SW 1271 (cell line): ENCODE data around the gene CS.
A peak's percentile ranks its signal among the peaks of the same experiment; 100 is the strongest.
"Not testable (repeated sequence)": the region's sequence is repeated elsewhere in the genome, so short reads cannot be mapped to it uniquely, and the experiment has no call there.

Source experiments
- DNase-seq, 2 experiments: peaks; one replicate each; lab custom pipeline; 2025; lab: John Stamatoyannopoulos, UW

Gene CS

DNA sequence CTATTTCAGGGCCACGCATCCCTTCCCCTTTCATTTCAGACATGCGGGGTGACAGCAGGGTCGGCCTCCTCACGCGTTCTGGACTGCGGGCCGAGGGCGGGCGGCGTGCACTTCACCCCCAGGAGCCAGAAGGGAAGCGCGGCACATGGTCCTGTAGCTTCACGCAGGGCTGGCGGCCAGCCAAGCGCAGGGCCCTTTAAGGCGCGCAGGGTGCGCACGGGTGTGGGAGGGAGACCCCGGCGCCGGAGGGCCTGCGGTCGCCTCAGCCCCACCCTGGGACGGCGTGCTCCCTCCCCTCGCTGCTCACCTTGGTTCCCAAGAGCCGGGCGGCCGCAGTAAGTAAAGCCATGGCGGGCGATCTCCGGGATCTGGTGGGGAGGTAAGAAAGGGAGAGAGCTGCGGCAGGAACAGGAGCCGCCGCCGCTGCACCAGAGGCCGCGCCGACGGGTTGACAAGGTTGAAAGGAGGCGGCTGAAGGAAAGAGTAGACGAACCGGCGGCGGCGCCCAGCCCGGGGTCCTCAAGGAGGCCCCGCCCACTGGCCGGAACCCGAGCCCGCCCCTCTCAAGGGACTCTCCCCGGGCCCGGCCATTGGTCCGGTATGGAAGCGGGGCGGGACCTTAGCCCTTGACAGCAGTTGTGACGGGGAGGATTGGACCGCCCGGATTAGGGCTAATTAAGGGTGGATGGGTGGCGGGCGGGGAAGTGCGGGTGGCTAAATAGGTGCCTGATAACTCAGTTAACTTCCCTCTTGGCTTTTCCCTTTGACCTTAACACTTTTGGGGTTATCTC is at the start of gene CS:
Gene CS (minus strand): TSS at position 478 of the 791 bp plus-strand sequence. CDS start 129 bp downstream, at position 349.
- DNase-seq, result peak; percentile 97

GRCh38 chr12:56348776-56349175 is 48.6 kb upstream of the CS start:
- no peak for DNase-seq

DNA sequence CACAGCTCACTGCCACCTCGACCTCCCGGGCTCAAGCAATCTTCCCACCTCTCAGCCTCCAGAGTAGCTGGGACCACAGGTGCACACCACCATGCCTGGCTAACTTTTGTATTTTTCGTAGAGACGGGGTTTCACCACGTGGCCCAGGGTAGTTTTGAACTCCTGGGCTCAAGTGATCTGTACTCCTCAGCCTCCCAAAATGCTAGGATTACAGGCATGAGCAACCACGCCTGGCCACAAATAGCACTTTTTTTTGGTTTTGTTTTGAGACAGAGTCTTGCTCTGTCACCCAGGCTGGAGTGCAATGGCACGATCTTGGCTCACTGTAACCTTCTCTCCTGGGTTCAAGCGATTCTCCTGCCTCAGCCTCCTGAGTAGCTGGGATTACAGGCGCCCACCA is 47.1 kb upstream of the CS start:
- not testable (repeated sequence) for DNase-seq

DNA sequence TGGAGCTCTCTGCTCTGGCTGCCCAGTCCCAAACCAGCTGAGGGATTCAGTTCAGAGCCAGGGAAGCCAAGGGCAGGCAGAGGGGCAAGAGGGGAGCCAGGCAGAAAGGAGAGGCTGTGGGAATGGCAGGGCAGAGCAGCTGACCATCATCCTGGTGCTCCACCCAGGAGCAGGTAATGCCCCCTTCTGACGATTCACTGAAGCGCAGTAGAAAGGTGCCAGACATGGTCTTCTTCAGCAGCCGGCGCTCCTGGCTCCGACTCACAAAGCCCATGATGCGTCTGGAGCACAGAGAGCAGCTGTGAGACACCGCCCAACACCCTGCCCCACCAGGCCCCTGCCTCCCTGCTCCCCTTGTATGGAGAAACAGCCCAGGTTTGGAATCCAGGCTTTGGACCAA is 46.5 kb upstream of the CS start:
- DNase-seq, result no peak

GRCh38 chr12:56342290-56342689 is 42.2 kb upstream of the CS start:
- not testable (repeated sequence) for DNase-seq

GRCh38 chr12:56341616-56342015 is 41.5 kb upstream of the CS start:
- DNase-seq, result no peak

GRCh38 chr12:56339158-56339422 is 39.0 kb upstream of the CS start:
- no peak for DNase-seq

- DNase-seq, result no peak
These were observed 38.4 kb upstream of the CS start, which contains the start of gene IL23A for GRCh38 chr12:56338308-56339157. Gene IL23A, plus strand, starts transcription at chr12:56338884. Its CDS starts 161 bp downstream, at chr12:56339045.

GRCh38 chr12:56337753-56338251 is 37.7 kb upstream of the CS start:
- DNase-seq, result no peak

DNA sequence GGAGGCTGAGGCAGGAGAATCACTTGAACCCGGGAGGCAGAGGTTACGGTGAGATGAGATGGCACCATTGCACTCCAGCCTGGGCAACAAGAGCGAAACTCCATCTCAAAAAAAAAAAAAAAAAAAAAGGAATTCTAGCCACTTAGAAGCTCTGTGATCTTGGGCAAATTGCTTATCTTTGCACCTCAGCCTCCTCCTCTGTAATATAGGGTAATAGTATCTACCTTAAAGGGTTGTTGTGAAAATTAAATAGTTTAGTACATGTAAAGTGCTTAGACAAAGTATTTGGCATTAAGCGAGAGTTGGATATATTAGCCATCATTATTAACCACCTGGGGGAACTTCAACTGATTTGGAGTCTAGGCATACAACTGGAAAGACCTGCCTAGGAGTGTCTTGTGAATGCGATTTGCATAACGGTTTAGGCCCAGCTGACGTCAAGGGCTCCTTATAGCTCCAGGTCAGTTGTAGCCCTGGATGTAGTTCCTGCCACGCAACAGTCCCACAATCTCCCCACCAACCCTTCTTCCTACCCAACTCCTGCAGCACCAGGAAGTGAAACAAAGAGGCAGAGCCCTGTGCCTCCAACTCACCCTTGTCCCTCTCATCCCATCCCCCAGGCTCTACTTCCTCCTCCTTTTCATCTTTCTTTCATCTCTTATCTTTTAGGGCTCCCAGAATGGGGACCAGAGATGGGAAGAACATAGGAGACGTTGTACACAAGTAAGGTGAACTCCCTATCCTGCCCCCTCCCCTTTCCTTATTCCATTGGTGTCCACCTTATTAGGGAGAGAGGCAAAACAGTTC is 36.4 kb upstream of the CS start:
- DNase-seq, result no peak

DNA sequence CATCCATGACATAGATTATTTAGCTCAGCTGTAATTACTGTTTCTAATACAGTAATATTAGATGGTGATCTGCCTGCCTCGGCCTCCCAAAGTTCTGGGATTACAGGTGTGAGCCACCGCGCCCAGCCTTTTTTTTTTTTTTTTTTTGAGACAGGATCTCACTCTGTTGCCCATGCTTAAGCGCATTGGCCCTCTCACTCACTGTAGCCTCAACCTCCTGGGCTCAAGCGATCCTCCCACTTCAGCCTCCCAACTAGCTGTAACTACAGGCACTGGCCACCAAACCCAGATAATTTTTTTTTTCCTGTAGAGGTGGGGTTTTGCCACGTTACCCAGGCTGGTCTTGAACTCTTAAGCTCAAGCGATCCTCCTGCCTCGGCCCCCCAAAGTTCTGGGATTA is 35.4 kb upstream of the CS start:
- not testable (repeated sequence) for DNase-seq

DNA sequence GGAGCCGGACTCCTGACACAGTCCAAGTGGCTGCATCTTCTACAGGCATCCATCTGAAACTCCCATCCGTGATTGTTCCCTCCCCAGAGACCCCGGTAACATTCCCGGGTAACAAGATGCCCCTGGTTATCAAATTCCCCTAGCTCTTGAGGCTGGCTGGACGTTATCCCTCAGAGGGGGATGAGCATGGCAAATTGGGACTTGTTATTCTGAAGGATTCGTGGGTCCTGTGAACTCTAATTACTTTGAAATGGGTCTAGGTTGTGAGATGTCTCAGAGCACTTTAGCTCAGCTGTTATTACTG is 34.3 kb upstream of the CS start:
- no peak for DNase-seq

DNA sequence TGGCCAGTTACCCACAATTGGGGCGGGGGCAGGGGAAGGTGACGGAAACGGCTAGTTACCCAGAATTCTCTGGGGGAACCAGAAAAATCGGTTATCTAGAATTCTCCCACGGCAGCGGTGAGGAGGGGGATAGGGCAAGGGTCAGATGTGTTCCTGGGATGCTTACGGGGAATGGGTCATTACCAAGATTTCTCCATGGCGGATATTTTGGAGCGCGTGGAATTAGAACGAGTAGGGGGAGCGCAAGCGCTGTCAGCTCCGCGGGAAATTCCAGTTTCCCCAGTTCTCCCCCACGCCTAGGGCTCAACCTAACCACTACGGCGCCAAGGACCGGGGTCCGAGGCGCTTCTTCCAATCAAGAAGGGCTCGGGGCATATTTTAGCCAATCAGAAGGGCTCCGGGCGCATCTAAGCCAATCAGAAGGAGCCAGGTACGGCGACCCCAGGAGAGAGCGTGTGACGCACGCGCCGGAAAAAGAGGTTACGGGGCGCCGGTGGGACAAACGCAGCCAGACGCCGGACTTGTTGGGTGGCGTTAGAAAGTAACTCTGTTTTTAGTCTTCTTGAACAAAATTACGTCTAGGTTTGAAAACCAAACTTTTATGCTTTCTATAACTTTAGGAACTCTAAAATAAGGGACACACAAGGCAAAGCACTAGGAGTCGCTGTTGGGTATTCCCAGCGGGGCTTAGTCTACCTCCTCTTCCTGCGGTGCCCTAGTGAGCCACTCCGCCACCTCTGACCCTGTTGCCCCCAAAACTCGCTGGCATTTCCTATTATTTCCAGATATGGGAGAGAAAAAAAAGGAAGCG is 33.8 kb upstream of the CS start, which contains the start of gene PAN2:
Gene PAN2 (minus strand): TSS at position 322 of the 811 bp plus-strand sequence. CDS start 906 bp downstream, outside the sequence.
- DNase-seq, result peak; percentile 96 to 97

GRCh38 chr12:56333197-56333678 is 33.1 kb upstream of the CS start:
- no peak for DNase-seq

DNA sequence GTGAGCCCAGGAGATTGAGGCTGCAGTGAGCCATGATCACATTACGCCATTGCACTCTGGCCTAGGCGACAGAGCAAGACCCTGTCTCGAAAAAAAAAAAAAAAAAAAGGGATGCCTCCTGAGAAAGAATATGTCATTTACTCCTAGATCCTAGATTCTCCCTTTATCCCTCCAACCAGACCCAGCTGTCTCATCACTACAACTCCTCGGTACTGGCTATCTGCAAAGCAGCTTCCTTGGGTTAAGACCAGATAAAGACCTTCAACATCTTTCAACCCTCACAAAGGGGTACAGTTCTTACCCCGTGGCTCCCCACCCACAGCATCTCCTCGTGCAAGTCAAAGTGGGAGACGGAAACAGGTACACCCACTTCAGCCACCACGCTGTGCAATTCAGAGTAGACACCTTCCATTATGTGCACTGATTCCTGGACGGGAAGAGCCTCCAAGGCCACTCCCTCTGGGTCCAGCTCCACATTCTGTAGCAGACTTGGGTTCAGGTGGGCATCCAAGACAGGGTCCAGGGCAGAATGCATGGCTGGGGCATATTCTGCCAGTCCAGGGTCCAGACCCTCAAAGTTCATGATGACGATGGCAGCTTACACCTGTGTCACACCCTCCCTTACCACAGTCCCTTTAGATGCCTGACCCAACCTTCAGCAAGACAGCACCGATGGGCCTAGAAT is 32.5 kb upstream of the CS start:
- DNase-seq, result no peak

- DNase-seq, result no peak
These were observed 30.9 kb upstream of the CS start for GRCh38 chr12:56330936-56331490.

DNA sequence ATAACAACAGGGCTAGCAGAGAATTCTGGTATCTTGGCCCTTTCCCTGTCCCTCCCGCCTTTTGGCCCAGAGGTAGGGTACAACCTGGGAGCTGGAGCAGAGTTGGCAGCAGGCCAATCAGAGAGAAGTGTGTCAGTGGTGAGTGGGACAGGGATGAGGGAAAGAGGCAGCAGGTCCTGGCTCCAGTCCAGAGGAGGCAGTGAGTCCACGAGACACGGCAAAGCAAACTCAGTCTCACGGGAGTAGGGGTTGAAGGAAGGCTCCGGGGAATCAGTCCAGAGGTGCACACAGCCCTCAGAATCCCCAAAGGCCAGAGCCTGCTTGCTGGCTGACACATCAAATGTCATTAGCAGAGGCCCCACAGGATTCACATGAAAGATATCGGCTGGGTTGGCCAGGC is 26.4 kb upstream of the CS start:
- no peak for DNase-seq

DNA sequence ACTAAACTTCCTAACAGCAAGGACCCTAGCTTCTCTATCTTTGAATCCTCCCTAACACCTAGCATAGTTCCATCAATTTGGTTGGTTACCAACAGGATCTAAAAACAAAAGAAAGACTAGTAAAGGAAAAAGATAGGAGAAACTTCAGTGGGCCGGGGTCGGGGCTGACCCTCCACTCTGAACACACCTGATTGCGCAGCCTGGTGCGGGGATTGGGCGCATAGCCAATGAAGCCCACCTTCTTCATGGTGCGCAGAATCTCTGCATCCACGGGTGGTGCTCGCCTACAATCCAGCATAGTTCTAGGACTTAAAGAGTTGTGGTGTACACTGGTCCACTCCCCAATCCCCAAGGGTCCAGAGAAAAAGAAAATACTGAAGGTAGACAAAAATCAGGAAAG is 26.0 kb upstream of the CS start:
- no peak for DNase-seq

DNA sequence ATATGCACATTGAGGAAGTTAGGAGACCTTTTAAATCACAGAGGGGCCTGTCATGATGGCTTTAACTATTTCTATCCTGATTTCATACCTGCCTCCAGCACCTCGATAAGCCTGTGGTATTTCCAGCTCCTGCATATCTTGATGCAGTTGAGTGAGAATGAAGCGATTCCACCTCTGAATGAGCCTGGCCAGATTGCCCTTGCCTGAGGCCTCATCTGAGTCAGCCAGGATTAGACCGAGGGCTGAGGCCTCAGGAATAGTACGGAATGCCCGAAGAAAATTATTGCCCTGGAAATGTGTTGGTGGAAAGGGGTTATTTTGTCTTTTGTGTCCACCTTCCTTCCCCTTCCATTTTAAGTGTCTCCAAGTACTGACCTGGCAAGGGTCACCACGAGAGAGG is 24.1 kb upstream of the CS start:
- DNase-seq, result no peak

DNA sequence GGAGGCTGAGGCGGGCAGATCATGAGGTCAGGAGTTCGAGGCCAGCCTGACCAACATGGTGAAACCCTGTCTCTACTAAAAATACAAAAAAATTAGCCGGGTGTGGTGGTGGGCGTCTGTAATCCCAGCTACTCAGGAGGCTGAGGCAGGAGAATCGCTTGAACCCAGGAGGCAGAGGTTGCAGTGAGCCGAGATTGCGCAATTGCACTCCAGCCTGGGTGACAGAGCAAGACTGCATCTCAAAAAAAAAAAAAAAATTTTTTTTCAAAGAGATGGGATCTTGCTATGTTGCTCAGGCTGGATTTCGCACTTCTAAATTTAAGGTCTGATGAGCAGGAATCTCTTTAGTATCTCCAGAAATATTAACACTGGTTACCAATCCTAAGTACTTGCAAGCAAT is 21.5 kb upstream of the CS start:
- DNase-seq, result not testable (repeated sequence)
